Fibroblast of mammary gland (primary cell): ENCODE results near the gene CHERP.
A peak's percentile ranks its signal among the peaks of the same experiment; 100 is the strongest.

Experiments
- DNase-seq: peaks from one replicate; pipeline ENCODE4 v3.0.0-alpha.2; 2010; ENCODE audit warnings: low read depth
- H3K4me3 ChIP-seq: 2 replicates; pipeline ENCODE4 v1.5.1; 2011; ENCODE audit warnings: low read depth, mild to moderate bottlenecking, low read length, moderate library complexity; ENCODE audit not compliant: control insufficient read depth
- TF ChIP-seq, protein P1 (sequence below): conservative IDR thresholded peaks from 2 replicates; pipeline ENCODE4 v1.5.1; 2011; ENCODE audit warnings: low read depth, low read length, inconsistent platforms; ENCODE audit not compliant: control insufficient read depth, insufficient read depth

CHERP gene

DNA sequence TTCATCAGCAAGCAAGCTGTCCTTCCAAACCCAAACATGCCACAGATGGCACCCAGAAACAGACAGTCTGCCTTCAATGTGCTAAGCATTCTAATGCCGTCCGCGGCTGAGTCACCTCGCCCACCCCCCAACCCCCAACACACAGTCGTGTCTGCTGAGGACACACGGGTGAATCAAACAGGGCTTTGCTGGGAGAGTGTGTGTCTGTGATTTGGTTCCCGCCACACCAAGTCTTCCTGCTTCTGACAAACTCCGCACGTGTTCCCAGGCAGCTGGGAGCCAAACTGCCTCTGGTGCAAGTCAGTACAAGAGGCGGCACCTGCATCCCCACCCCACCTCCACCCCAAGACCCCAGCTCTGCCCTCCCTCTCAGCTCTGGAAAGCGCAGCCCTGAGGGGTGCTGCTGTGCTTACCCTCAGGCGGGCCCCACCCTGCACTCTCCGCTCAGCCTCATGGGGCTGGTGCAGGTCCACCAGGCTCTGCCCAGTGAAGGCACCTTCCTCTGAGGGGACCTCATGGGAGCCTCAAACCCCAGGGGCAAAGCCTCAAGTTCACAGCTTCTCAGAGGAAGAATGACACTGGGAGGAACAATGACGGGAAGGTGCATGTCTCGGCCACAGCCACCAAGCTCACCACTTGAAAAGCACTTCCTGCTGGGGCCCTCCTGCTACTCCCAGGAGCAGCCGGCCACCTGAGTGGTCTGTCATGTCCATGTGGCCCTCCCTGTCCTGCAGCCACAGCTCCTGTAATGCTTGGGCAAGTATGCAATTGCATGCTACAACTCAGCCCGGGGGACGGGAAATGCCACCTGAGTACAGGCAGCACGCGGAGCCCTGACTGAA lies 45.0 kb upstream of the CHERP start:
- H3K4me3 ChIP-seq = no peak overlapping the region
- TF ChIP-seq, protein P1, sequence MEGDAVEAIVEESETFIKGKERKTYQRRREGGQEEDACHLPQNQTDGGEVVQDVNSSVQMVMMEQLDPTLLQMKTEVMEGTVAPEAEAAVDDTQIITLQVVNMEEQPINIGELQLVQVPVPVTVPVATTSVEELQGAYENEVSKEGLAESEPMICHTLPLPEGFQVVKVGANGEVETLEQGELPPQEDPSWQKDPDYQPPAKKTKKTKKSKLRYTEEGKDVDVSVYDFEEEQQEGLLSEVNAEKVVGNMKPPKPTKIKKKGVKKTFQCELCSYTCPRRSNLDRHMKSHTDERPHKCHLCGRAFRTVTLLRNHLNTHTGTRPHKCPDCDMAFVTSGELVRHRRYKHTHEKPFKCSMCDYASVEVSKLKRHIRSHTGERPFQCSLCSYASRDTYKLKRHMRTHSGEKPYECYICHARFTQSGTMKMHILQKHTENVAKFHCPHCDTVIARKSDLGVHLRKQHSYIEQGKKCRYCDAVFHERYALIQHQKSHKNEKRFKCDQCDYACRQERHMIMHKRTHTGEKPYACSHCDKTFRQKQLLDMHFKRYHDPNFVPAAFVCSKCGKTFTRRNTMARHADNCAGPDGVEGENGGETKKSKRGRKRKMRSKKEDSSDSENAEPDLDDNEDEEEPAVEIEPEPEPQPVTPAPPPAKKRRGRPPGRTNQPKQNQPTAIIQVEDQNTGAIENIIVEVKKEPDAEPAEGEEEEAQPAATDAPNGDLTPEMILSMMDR = no peak

DNA sequence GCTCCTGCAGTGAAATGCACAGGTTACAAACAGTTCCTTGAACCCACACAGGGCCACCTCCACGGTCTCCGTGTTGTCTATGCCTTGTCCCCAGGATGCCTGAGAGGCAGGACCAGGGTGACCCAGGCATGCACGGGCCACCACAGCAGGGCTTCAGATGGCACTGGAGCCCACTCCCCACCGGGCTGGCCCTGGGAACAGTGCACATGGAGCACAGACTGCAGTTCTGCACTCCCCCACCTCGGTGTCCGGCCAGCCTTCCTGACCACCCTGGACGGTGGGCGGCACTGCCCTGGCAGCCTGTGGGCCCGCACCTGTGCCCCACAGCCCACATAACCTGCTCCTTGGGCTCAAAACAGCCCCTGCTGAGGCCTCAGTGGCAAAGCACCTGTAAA lies 44.2 kb upstream of the CHERP start:
- no peak overlapping the region for H3K4me3 ChIP-seq
- DNase-seq = no peak
- TF ChIP-seq, protein P1 = no peak

More for the DNA sequence above, 45.0 kb upstream of the CHERP start:
- peak; percentile 66 for DNase-seq

DNA sequence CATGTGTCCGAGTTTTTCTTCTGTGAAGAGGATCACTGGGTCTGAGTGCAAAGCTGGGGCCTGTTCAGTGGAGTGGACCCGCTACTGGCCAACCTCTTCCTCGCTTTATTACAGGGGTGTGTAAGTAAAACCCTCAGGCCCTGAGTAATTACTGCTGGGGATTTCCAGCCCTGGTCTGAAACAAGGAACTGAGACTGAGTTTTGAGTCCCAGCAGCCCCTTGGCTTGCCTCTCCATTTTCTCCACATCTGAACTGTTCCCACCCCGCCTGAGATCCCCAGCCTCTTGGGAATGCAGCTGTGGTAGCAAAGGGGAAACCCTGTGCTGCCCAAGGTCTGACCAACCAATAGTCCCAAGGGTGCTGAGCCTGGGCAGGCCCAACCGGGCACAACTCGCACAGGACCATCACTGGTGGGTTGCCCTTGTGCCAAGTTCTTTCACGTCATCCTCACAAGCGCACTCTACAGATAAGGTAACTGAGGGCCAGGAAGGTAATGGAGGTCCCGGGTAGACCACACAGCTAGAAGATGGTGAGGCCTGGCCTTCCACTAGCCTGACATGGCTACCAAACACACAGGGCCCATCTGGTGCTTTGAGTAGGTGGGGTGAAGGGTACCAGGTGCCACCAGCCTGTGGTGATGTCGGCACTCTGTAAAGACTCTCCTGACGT lies 43.7 kb upstream of the CHERP start:
- DNase-seq = no peak
- TF ChIP-seq, protein P1 = no peak
- H3K4me3 ChIP-seq = no peak overlapping the region

DNA sequence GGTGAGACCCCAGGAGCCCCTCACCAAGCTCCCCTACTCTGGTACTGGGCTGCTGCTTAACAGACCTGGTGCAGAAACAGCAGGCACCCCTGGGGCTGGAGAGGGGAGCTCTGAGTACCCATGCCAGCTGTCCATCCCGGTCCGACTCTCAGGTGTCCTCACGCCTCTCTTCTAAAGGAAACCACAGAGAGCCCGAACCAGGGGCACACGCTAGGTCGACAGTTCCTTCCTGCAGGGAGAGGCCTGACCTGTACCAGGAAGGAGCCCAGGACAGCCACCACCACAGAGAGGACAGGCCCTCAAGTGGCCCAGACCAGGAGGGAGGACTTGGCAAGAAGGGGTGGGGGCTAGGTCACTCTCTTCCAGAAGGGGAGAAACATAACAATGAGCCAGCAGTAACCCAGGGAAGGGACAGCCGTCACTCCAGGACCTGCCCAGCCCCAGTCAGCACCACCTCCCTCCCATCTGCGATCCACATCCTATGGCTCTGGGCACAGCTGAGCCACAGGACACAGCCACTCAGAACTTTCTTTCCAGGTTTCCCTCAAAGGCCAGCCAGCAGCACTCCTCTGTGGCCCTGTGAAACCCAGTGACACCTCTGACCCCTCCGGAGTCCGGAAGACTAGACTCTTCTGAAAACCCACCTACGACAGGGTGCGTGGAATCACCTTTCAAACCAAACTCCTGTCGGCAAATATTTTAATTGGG lies 43.0 kb upstream of the CHERP start:
- no peak for DNase-seq
- TF ChIP-seq, protein P1 = no peak
- no peak overlapping the region for H3K4me3 ChIP-seq

DNA sequence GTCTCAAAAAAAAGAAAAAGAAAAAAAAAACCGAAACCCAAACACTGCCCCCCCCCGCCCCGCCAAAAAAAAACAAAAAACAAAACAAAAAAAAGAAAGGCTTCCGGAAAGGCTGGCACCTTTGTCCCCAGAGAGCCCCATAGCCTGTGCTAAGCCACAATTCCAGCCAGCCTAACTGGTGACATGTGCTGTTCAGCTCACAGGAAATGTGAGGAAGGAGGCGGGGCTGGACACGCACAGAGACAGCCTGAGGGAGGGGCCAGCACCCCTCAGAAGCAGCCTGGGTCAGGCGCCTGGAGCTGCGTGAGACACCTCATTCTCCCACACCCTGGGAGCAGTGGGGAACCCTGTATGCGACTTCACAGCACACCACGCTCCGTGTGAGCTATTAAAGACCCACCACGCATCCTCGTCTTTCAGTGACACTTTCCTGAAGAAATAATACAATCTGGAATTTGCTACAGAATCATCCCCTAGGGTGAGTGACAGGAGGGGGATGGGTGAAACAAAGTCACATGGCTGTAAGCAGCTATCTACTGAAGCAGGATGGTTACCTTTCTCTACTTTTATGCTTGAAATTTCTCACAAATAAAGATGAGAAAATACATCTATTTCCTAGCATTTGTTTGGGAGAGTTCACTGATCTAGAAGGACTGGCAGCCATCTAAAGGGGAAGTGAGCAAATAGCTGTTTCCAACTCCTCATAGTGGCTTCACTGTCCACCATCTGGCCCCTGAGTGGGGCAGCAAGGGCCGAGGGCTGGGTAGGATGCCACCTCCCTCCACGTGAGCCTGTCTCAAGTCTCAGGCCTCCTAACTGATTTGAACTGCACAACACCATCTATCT lies 42.2 kb upstream of the CHERP start:
- DNase-seq = peak; percentile 76
- TF ChIP-seq, protein P1 = no peak
- H3K4me3 ChIP-seq = no peak overlapping the region

DNA sequence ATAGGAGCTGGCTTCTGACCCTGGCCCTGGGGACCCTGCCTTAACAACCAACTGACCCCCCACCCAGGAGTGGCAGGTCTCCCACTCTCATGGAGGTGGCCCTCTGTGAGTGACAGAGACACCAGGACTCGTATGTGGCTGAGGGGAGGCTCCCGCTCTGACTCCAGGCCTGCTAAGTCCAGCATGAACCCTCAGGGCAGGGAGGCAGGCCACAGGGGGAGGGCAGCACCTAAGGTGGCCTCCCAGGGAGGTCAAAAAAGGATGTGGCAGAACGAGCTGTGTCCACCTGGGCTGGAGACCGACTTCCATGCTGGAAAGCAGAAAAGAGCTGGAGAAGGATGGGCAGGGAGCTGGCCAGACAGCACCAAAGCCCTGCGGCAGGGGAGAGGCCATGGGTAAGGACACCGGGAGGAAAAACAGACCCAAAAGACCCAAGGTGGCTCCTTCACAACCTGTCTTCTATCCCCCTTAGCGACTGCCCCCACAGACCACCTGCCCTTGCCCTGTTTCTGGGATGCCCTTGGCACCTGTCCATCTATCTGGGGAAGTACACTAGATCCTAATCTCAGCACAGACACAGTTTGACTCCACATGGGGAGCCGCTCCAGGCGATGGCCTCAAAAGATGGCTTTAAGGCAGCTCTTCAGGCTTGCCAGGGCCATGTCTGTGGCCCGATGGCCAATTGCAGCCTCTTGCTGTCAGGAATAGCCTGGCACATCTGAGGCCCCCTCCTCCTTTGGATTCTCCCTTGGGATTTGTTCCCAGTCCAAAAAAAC lies 40.4 kb upstream of the CHERP start:
- TF ChIP-seq, protein P1 = no peak
- H3K4me3 ChIP-seq = no peak overlapping the region
- DNase-seq = no peak
